ENCODE results near the gene CAPN11.

CAPN11 gene

DNA sequence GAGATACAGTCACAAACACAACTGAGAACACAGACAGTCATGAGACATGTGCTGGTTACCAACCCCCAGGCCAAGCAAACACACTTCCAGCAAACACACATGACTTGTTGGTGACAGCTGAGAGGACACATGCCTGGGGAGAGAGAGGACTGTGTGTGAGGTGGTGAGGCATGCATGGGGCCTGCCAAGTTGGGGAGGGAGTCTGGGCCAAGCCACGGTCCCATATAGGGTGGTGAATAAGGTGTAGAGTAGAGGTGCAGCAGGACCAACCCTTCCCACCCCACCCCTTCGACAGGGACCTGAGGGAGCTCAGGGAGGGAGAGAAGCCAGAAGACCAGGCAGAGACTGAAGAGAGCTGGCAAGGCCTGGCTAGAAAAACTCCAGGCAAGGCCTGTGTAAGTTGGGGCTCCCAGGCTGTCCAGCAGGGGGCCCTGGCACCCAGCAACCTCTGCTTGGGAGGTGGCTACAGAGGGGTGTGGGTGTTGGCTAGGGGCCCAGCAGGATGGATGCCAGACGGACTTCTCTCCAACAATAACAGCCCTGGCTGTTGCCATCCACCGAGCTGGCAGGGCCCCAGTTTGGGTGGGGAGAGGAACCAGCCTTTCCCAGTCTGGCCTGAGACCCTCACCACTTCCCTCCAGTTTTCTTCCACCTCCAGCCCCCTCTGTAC lies 62.8 kb downstream of the CAPN11 start:
- Histone ChIP-seq H2AFZ (ENCODE audit: low read depth, low read length, severe bottlenecking) (no peak overlapping the region), H3K9me2 (replicated peaks; ENCODE audit: insufficient read depth, low read length) (no peaks in the 10 kb centered on the region), H3K4me2 (ENCODE audit: low read depth, low read length, poor library complexity, severe bottlenecking) (no peak overlapping the region), H3K36me3 (ENCODE audit: low read length) (no peaks in the 10 kb centered on the region), H3K27ac (ENCODE audit: low read depth, low read length) (peak overlapping the region; percentile 47), H3K9me3 (ENCODE audit: insufficient read depth, low read length) (no peaks in the 10 kb centered on the region), H3K9ac (ENCODE audit: low read length) (peak overlapping the region; percentile 12; the same call in 1 of the 2 replicates), H3K79me2 (ENCODE audit: insufficient read depth, low read length) (peaks cover 29% of the 10 kb centered on the region), H3F3A (ENCODE audit: insufficient read depth) (peaks cover 14% of the 10 kb centered on the region), H4K20me1 (ENCODE audit: low read depth, low read length) (no peaks in the 10 kb centered on the region), H3K4me3 (ENCODE audit: insufficient read depth, low read length, poor library complexity, severe bottlenecking) (no peak overlapping the region), H3K27me3 (ENCODE audit: low read length) (no peaks in the 10 kb centered on the region)
- TF ChIP-seq EZH2phosphoT487 (conservative IDR thresholded peaks at IDR 0.05; ENCODE audit: low read length) = no peak
- TF ChIP-seq, protein P1, sequence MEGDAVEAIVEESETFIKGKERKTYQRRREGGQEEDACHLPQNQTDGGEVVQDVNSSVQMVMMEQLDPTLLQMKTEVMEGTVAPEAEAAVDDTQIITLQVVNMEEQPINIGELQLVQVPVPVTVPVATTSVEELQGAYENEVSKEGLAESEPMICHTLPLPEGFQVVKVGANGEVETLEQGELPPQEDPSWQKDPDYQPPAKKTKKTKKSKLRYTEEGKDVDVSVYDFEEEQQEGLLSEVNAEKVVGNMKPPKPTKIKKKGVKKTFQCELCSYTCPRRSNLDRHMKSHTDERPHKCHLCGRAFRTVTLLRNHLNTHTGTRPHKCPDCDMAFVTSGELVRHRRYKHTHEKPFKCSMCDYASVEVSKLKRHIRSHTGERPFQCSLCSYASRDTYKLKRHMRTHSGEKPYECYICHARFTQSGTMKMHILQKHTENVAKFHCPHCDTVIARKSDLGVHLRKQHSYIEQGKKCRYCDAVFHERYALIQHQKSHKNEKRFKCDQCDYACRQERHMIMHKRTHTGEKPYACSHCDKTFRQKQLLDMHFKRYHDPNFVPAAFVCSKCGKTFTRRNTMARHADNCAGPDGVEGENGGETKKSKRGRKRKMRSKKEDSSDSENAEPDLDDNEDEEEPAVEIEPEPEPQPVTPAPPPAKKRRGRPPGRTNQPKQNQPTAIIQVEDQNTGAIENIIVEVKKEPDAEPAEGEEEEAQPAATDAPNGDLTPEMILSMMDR (IDR thresholded peaks at IDR 0.05; ENCODE audit: insufficient read depth, low read length, poor library complexity, severe bottlenecking) = peak; percentile 92

DNA sequence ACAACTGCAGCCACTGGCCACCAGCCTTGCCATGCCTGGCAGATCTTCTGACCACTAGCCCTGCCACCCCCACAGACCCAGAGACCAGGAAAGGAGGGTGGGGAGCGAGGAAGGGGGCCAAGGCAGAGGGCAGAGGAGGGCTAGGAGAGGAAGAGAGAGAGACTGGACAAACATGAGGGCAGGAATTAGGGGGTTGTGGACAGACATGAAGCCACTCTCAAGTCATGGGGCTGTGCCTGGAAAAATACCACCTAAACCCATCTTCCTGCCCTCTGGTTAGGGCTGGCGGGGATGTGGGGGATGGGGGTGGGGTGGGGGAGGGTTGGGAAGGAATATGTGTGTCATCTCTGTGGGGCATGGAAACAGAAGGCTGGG lies 63.3 kb downstream of the CAPN11 start:
- Histone ChIP-seq H3K79me2 (ENCODE audit: insufficient read depth, low read length) (peaks cover 34% of the 10 kb centered on the region), H3K4me3 (ENCODE audit: insufficient read depth, low read length, poor library complexity, severe bottlenecking) (no peak overlapping the region), H3F3A (ENCODE audit: insufficient read depth) (peaks cover 14% of the 10 kb centered on the region), H3K9ac (ENCODE audit: low read length) (no peak overlapping the region; the same call in 1 of the 2 replicates), H3K4me2 (ENCODE audit: low read depth, low read length, poor library complexity, severe bottlenecking) (no peak overlapping the region), H3K9me3 (ENCODE audit: insufficient read depth, low read length) (no peaks in the 10 kb centered on the region), H3K9me2 (replicated peaks; ENCODE audit: insufficient read depth, low read length) (no peaks in the 10 kb centered on the region), H4K20me1 (ENCODE audit: low read depth, low read length) (no peaks in the 10 kb centered on the region), H3K27me3 (ENCODE audit: low read length) (no peaks in the 10 kb centered on the region), H3K36me3 (ENCODE audit: low read length) (no peaks in the 10 kb centered on the region), H3K27ac (ENCODE audit: low read depth, low read length) (no peak overlapping the region), H2AFZ (ENCODE audit: low read depth, low read length, severe bottlenecking) (no peak overlapping the region)
- TF ChIP-seq EZH2phosphoT487 (conservative IDR thresholded peaks at IDR 0.05; ENCODE audit: low read length) = no peak
- TF ChIP-seq, protein P1 (IDR thresholded peaks at IDR 0.05; ENCODE audit: insufficient read depth, low read length, poor library complexity, severe bottlenecking) = no peak

DNA sequence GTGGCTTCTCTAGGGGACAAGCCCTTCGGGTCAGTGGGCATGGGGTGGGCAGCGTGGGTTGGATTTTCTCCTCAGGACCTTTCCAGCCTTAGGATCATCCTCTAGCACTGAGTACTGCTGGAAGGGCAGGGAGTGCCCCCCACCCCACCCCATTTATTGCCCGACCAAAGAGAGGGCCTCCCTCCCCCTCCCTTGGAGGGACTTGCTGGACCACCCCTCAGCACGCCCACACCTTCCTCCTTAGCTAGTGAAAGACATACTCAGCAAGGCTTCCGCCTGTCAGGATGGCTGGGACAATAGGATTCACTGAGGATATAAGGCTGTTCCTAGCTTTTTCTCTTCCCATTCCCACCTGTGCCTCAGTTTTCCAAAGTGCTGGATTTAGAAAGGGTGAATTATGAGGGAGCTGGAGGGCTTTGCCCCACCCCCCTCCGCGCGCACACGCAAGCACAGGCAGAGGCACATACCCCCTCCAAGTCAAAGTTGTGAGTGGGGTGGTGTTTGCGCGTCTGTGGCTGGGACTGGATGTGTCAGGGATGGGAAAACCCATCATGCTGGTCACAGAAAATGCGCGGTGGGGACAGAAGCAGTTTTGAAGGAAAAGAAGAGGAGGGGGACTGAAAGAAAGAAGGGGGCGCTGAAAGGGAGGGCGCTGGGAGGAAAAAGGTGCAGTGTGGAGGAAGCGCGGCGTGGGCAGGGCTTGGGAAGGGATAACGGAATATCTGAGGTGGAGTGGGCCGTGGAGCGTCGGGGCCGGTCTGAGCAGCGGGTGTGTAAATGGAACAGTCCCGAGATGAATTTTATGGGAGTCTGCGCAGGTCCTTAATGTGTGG lies 64.1 kb downstream of the CAPN11 start:
- H2AFZ ChIP-seq (ENCODE audit: low read depth, low read length, severe bottlenecking) = peak overlapping the region; percentile 52
- peaks cover 14% of the 10 kb centered on the region for H3F3A ChIP-seq (ENCODE audit: insufficient read depth)
- no peaks in the 10 kb centered on the region for H3K9me2 ChIP-seq (replicated peaks; ENCODE audit: insufficient read depth, low read length)
- no peaks in the 10 kb centered on the region for H4K20me1 ChIP-seq (ENCODE audit: low read depth, low read length)
- peaks cover 40% of the 10 kb centered on the region for H3K79me2 ChIP-seq (ENCODE audit: insufficient read depth, low read length)
- no peaks in the 10 kb centered on the region for H3K27me3 ChIP-seq (ENCODE audit: low read length)
- H3K4me2 ChIP-seq (ENCODE audit: low read depth, low read length, poor library complexity, severe bottlenecking) = peak overlapping the region; percentile 66
- H3K4me3 ChIP-seq (ENCODE audit: insufficient read depth, low read length, poor library complexity, severe bottlenecking) = peak overlapping the region; percentile 81
- TF ChIP-seq, protein P1 (IDR thresholded peaks at IDR 0.05; ENCODE audit: insufficient read depth, low read length, poor library complexity, severe bottlenecking) = no peak
- no peak for TF ChIP-seq EZH2phosphoT487 (conservative IDR thresholded peaks at IDR 0.05; ENCODE audit: low read length)
- H3K9ac ChIP-seq (ENCODE audit: low read length) = peak overlapping the region; percentile 83
- no peaks in the 10 kb centered on the region for H3K9me3 ChIP-seq (ENCODE audit: insufficient read depth, low read length)
- H3K27ac ChIP-seq (ENCODE audit: low read depth, low read length) = no peak overlapping the region
- H3K36me3 ChIP-seq (ENCODE audit: low read length) = no peaks in the 10 kb centered on the region

Data from SU-DHL-6 (cell line).